Measurements from ENCODE around the gene ACTL6B. TPM values are rescaled to one million over a fixed set of nuclear protein-coding genes. Genes with fewer than 3 reads are reported as not detected.

The ACTL6B gene
- total and polyA plus RNA-seq, 2 of the 8 experiments (the other 6 are each of a cell fraction or from before 2014, with no cell fraction given), result 2.1 to 4.5 TPM

- Histone ChIP-seq H2BK5ac (ENCODE audit: low read depth, low read length) (no peak overlapping the region), H3K18ac (ENCODE audit: extremely low read depth, low read length) (no peak overlapping the region), H2BK20ac (ENCODE audit: low read length) (no peak overlapping the region), H4K91ac (replicated peaks; ENCODE audit: insufficient read length, low read length) (no peak overlapping the region), H3K56ac (replicated peaks; ENCODE audit: insufficient read length, low read depth, low read length) (no peak overlapping the region), H3K9me3 (ENCODE audit: insufficient read depth in 2 of 2, low read depth in 1 of 2, low read length in 1 of 2) (no peaks in the 10 kb centered on the region), H4K20me1 (replicated peaks in 1 of 2; ENCODE audit: control insufficient read depth in 1 of 2, insufficient read depth in 2 of 2, low read length in 2 of 2) (peaks cover 0 to 5% of the 10 kb centered on the region in 2 experiments), H3K27ac (ENCODE audit: low read depth, low read length) (no peak overlapping the region), H4K8ac (ENCODE audit: extremely low read depth, insufficient read depth, low read length) (no peak overlapping the region), H2AFZ (ENCODE audit: low read length) (no peak overlapping the region), H3K79me2 (ENCODE audit: control insufficient read depth in 1 of 2, insufficient read depth in 2 of 2, low read length in 2 of 2) (peaks cover 0 to 6% of the 10 kb centered on the region in 2 experiments; a peak in 1 of 4 replicates), H3K4me3 (ENCODE audit: extremely low read depth in 1 of 4, insufficient read depth in 2 of 4, low read depth in 3 of 4, low read length in 4 of 4) (no peak overlapping the region), H2AK5ac (ENCODE audit: low read depth, low read length) (no peak overlapping the region), H3K14ac (ENCODE audit: insufficient read length) (no peak overlapping the region), H3K23ac (ENCODE audit: insufficient read length) (no peak overlapping the region), H2BK120ac (replicated peaks; ENCODE audit: low read depth, low read length) (no peak overlapping the region), H3K4me1 (replicated peaks in 1 of 4; ENCODE audit: control insufficient read depth in 3 of 4, insufficient read depth in 4 of 4, low read length in 3 of 4) (peaks cover 0 to 25% (median 17%) of the 10 kb centered on the region in 4 experiments; a peak in 6 of 7 replicates), H3K36me3 (ENCODE audit: control insufficient read depth in 2 of 4, insufficient read depth in 4 of 4, low read length in 3 of 4) (peaks cover 0 to 6% (median 1%) of the 10 kb centered on the region in 4 experiments; a peak in 4 of 8 replicates), H3K27me3 (replicated peaks in 1 of 4; ENCODE audit: control insufficient read depth in 3 of 4, extremely low read depth in 1 of 4, insufficient read depth in 3 of 4, low read length in 3 of 4) (peaks cover 0 to 6% (median 3%) of the 10 kb centered on the region in 4 experiments; a peak in 2 of 7 replicates), H4K5ac (ENCODE audit: insufficient read length, low read depth, low read length) (no peak overlapping the region), H3K4me2 (ENCODE audit: insufficient read depth in 1 of 2, low read depth in 2 of 2, low read length in 2 of 2) (no peak overlapping the region; a peak in 1 of 4 replicates), H3K23me2 (ENCODE audit: low read depth, low read length) (peaks cover 22% of the 10 kb centered on the region), H3K9ac (replicated peaks in 1 of 4; ENCODE audit: extremely low read depth in 1 of 4, low read depth in 3 of 4, low read length in 3 of 4) (no peak overlapping the region; a peak in 1 of 7 replicates), H2BK15ac (ENCODE audit: low read length) (no peak overlapping the region), H3K4ac (replicated peaks; ENCODE audit: insufficient read length, low read depth, low read length) (no peak overlapping the region), H3K79me1 (ENCODE audit: low read depth, low read length) (0 out of 2 replicates have a peak, but pooled peaks cover 4% of the 10 kb centered on the region), H2BK12ac (ENCODE audit: low read depth, low read length) (no peak overlapping the region)
- POLR2A ChIA-PET (ENCODE audit: partially characterized antibody), result interaction anchor here (8.9 kb wide), 1 partner anchor 13 kb away, joined by 172 read pairs; the partner anchor contains the start of genes FBXO24 and LRCH4
- FAIRE-seq (no peak), DNase-seq (ENCODE audit: low read depth in 1 of 2, low spot score in 2 of 2) (no peak)
- WGBS, 2 experiments (ENCODE audit: extremely low coverage in 1 of 2, insufficient coverage in 1 of 2, insufficient read length in 1 of 2, insufficient replicate concordance in 2 of 2, low coverage in 1 of 2, low lambda C conversion rate in 2 of 2, missing lambda C conversion rate in 1 of 2), result 89% methylated on average over 9 of the region's 9 CpGs; no CpG with 5 or more reads in 1 of the 2 experiments
- CTCF ChIA-PET (ENCODE audit: partially characterized antibody), result interaction anchor here (0.8 to 5.2 kb wide), 3 partner anchors 12 to 37 kb away, joined by 4 to 51 read pairs (median 4); partner anchors contain the start of genes FBXO24 and SAP25
- TF ChIP-seq TCF12 (IDR thresholded peaks at IDR 0.05; ENCODE audit: low read depth, low read length) (no peak), ZNF274 (IDR thresholded peaks at IDR 0.05; ENCODE audit: borderline replicate concordance, extremely low read depth, low read length) (no peak), RXRA (IDR thresholded peaks at IDR 0.05; ENCODE audit: insufficient read depth, low read depth, low read length) (no peak), CHD1 (IDR thresholded peaks at IDR 0.05; ENCODE audit: low read depth, low read length) (no peak), CBX8 (IDR thresholded peaks at IDR 0.05; ENCODE audit: borderline replicate concordance, low read depth, low read length) (no peak), BCL11A (IDR thresholded peaks at IDR 0.05; ENCODE audit: low read depth in 2 of 2, low read length in 2 of 2) (no peak), BACH1 (IDR thresholded peaks at IDR 0.05; ENCODE audit: low read length) (no peak), POU5F1 (IDR thresholded peaks at IDR 0.05; ENCODE audit: low read depth, low read length) (no peak), TBP (IDR thresholded peaks at IDR 0.05; ENCODE audit: low read depth, low read length) (no peak), CEBPB (IDR thresholded peaks at IDR 0.05; ENCODE audit: low read depth, low read length) (no peak), PHF8 (conservative IDR thresholded peaks at IDR 0.05; ENCODE audit: low read depth, low read length) (no peak)
- TF ChIP-seq, protein P1, sequence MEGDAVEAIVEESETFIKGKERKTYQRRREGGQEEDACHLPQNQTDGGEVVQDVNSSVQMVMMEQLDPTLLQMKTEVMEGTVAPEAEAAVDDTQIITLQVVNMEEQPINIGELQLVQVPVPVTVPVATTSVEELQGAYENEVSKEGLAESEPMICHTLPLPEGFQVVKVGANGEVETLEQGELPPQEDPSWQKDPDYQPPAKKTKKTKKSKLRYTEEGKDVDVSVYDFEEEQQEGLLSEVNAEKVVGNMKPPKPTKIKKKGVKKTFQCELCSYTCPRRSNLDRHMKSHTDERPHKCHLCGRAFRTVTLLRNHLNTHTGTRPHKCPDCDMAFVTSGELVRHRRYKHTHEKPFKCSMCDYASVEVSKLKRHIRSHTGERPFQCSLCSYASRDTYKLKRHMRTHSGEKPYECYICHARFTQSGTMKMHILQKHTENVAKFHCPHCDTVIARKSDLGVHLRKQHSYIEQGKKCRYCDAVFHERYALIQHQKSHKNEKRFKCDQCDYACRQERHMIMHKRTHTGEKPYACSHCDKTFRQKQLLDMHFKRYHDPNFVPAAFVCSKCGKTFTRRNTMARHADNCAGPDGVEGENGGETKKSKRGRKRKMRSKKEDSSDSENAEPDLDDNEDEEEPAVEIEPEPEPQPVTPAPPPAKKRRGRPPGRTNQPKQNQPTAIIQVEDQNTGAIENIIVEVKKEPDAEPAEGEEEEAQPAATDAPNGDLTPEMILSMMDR (IDR thresholded peaks at IDR 0.05; ENCODE audit: control extremely low read depth in 1 of 3, insufficient read depth in 1 of 3, low read depth in 1 of 3, low read length in 3 of 3), result no peak
Measured at GRCh38 chr7:100600730-100601038, 55.6 kb downstream of the ACTL6B start.

Data from H1 (cell line).